Colonic mucosa (tissue), 4 donors: ENCODE measurements around the gene TCF7L2. TPM values are rescaled to one million over a fixed set of nuclear protein-coding genes. Genes with fewer than 3 reads are reported as not detected.
A peak's percentile ranks its signal among the peaks of the same experiment; 100 is the strongest.

Source experiments
- DNase-seq: peaks from one replicate; pipeline ENCODE4 v3.0.0-alpha.2; 2020
- H3K27ac ChIP-seq: fragments of 200-600 bp; one replicate; pipeline ENCODE4 v1.8.0; 2021
- H3K27me3 ChIP-seq: fragments of 200-600 bp; one replicate; pipeline ENCODE4 v1.8.0; 2021
- H3K36me3 ChIP-seq: fragments of 200-600 bp; one replicate; pipeline ENCODE4 v1.8.0; 2021
- H3K4me1 ChIP-seq: fragments of 200-600 bp; one replicate; pipeline ENCODE4 v1.8.0; 2021; ENCODE audit warnings: mild to moderate bottlenecking
- H3K4me3 ChIP-seq: fragments of 200-600 bp; one replicate; pipeline ENCODE4 v1.8.0; 2021
- H3K9ac ChIP-seq, 2 donors: one replicate each; pipeline ENCODE4 v1.7.0; 2013; ENCODE audit warnings: control low read depth in 2 of 2, low read depth in 2 of 2, low read length in 2 of 2
- H3K9me3 ChIP-seq: fragments of 200-600 bp; one replicate; pipeline ENCODE4 v1.8.0; 2021
- intact Hi-C: fragments of 100-400 bp; cut with DNase I; formaldehyde crosslinking; loops from one replicate; pipeline ENCODE4 v1.14.1; 2022
- total RNA-seq, 2 donors: library from RNA; stranded (reverse); fragmentation: NEBNext Ultra II Directional in 1 of 2; extraction: Animal tissue kit (Norgen Biotek cat#: 25700) in 1 of 2; gene quantifications; one replicate each; pipeline ENCODE4 v1.2.1, GENCODE V29; 2021
- TF ChIP-seq, protein P1 (sequence below): fragments of 200-600 bp; IDR thresholded peaks from one replicate; pipeline ENCODE4 v1.8.0; 2022; ENCODE audit warnings: antibody characterized with exemption, mild to moderate bottlenecking
- donor health status: healthy.
- donor health status: DM: no; HTN: no; CAD: no.
- donor health status: DM: no; HTN: no; CAD: no.

Gene TCF7L2
- total RNA-seq, 2 donors from 2014 or later, result 65.1 to 98.9 TPM

- Histone ChIP-seq H3K27me3 (no peaks in the 10 kb centered on the region), H3K4me1 (no peaks in the 10 kb centered on the region), H3K27ac (no peak overlapping the region), H3K9ac (no peak overlapping the region), H3K4me3 (no peak overlapping the region), H3K36me3 (no peaks in the 10 kb centered on the region), H3K9me3 (no peaks in the 10 kb centered on the region)
- DNase-seq, result no peak
- TF ChIP-seq, protein P1, sequence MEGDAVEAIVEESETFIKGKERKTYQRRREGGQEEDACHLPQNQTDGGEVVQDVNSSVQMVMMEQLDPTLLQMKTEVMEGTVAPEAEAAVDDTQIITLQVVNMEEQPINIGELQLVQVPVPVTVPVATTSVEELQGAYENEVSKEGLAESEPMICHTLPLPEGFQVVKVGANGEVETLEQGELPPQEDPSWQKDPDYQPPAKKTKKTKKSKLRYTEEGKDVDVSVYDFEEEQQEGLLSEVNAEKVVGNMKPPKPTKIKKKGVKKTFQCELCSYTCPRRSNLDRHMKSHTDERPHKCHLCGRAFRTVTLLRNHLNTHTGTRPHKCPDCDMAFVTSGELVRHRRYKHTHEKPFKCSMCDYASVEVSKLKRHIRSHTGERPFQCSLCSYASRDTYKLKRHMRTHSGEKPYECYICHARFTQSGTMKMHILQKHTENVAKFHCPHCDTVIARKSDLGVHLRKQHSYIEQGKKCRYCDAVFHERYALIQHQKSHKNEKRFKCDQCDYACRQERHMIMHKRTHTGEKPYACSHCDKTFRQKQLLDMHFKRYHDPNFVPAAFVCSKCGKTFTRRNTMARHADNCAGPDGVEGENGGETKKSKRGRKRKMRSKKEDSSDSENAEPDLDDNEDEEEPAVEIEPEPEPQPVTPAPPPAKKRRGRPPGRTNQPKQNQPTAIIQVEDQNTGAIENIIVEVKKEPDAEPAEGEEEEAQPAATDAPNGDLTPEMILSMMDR, result no peak
- intact Hi-C loops, result no loop called here
These were observed 117.5 kb downstream of the TCF7L2 start for GRCh38 chr10:113067501-113067900.

GRCh38 chr10:113068178-113068890 lies 118.3 kb downstream of the TCF7L2 start:
- TF ChIP-seq, protein P1, result no peak
- Histone ChIP-seq H3K9me3 (no peaks in the 10 kb centered on the region), H3K9ac (no peak overlapping the region), H3K36me3 (no peaks in the 10 kb centered on the region), H3K4me3 (no peak overlapping the region), H3K4me1 (no peaks in the 10 kb centered on the region), H3K27me3 (no peaks in the 10 kb centered on the region), H3K27ac (no peak overlapping the region)
- no peak for DNase-seq
- intact Hi-C loops, result no loop called here

DNA sequence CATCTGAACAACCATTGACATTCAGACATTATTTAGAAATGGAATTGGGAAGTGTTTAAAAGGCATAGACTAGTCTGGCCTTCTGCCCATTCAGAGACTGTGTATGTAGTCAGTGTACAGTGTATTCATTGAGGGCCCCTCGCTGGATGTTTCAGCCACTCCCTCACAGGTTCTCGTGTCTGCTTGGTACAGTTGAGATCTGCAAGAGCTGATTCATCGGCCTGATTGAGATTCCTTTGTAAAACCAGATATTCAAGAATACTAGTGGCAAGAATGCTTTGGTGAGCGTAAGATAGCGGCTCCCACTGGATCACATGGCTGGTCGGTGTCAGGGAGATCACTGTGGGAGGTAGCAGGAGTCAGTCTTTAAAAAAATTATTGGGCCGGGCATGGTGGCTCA lies 119.5 kb downstream of the TCF7L2 start:
- no peak overlapping the region for H3K9ac ChIP-seq
- no peaks in the 10 kb centered on the region for H3K27me3 ChIP-seq
- H3K4me3 ChIP-seq, result no peak overlapping the region
- no peaks in the 10 kb centered on the region for H3K36me3 ChIP-seq
- intact Hi-C loops, result no loop called here
- DNase-seq, result no peak
- H3K4me1 ChIP-seq, result no peaks in the 10 kb centered on the region
- H3K9me3 ChIP-seq, result no peaks in the 10 kb centered on the region
- TF ChIP-seq, protein P1, result no peak
- no peak overlapping the region for H3K27ac ChIP-seq

DNA sequence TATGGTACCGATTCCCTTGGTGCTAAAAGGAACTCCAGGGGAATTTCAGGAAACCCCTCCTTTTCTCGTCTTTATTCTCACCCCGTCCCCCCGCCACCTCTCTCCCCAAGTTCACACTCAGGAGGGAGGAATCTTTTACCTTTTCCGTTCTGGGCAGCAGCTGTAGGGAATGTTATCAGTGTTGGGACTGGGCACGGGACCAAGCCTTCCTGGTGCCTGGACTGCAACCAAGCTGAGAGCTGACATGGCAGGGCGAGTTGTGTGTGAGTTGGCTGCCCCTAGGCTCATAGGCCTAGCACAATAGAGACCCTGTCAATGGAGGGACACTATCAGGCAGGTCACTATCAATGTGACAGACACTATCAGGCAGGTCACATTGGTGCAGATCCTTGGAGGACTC lies 121.4 kb downstream of the TCF7L2 start:
- Histone ChIP-seq H3K27ac (peak overlapping the region; percentile 25), H3K9me3 (no peaks in the 10 kb centered on the region), H3K36me3 (no peaks in the 10 kb centered on the region), H3K9ac (peak overlapping the region in 1 of 2 donors; percentile 16), H3K4me1 (no peaks in the 10 kb centered on the region), H3K27me3 (no peaks in the 10 kb centered on the region), H3K4me3 (no peak overlapping the region)
- peak; percentile 79 for DNase-seq
- intact Hi-C loops, result no loop called here
- TF ChIP-seq, protein P1, result no peak

GRCh38 chr10:113073549-113074189 lies 123.6 kb downstream of the TCF7L2 start:
- H3K4me1 ChIP-seq, result no peaks in the 10 kb centered on the region
- peak; percentile 86 for DNase-seq
- intact Hi-C loops, result no loop called here
- TF ChIP-seq, protein P1, result no peak
- no peaks in the 10 kb centered on the region for H3K27me3 ChIP-seq
- H3K4me3 ChIP-seq, result no peak overlapping the region
- no peaks in the 10 kb centered on the region for H3K9me3 ChIP-seq
- no peaks in the 10 kb centered on the region for H3K36me3 ChIP-seq
- H3K27ac ChIP-seq, result peak overlapping the region; percentile 63
- peak overlapping the region in 1 of 2 donors; percentile 58 for H3K9ac ChIP-seq
